WTC11 (cell line): ENCODE results near the gene ZCCHC8. TPM values are rescaled to one million over a fixed set of nuclear protein-coding genes. Genes with fewer than 3 reads are reported as not detected.

Source experiments
- ATAC-seq: fragments of 200-7000 bp; cut with Tn5 transposase; 2 replicates; pipeline ENCODE4 v1.10.0; 2021; ENCODE audit warnings: mild to moderate bottlenecking, moderate library complexity
- CTCF ChIA-PET: fragments of 300-600 bp; sonication (Branson Sonifier 250); formaldehyde crosslinking; loops from one replicate; lab custom pipeline; 2021; ENCODE audit warnings: antibody characterized with exemption; lab: Charles Lee
- POLR2A ChIA-PET: fragments of 350-600 bp; sonication (Branson Sonifier 250); formaldehyde crosslinking; loops from one replicate; lab custom pipeline; 2021; ENCODE audit warnings: antibody characterized with exemption; lab: Charles Lee
- DNase-seq: peaks from one replicate; pipeline ENCODE4 v3.0.0; 2021; ENCODE audit warnings: low spot score
- H3K27ac Mint-ChIP-seq: 2 replicates; pipeline ENCODE4 v1.8.0; 2021; ENCODE audit warnings: mixed read lengths
- H3K27me3 Mint-ChIP-seq: 2 replicates; pipeline ENCODE4 v1.8.0; 2021; ENCODE audit warnings: low read depth, mild to moderate bottlenecking, moderate library complexity, mixed read lengths
- H3K36me3 Mint-ChIP-seq: 2 replicates; pipeline ENCODE4 v1.8.0; 2021; ENCODE audit warnings: mixed read lengths
- H3K4me1 Mint-ChIP-seq: 2 replicates; pipeline ENCODE4 v1.8.0; 2022; ENCODE audit warnings: mixed read lengths
- H3K4me3 Mint-ChIP-seq: 2 replicates; pipeline ENCODE4 v1.8.0; 2021; ENCODE audit warnings: mild to moderate bottlenecking, moderate library complexity, mixed read lengths
- H3K9me3 Mint-ChIP-seq: 2 replicates; pipeline ENCODE4 v1.8.0; 2021; ENCODE audit warnings: mixed read lengths
- ATF2 ChIP-seq: sonication (generic); formaldehyde crosslinking; IDR thresholded peaks from 2 replicates; pipeline ENCODE4 v1.8.1; 2022; ENCODE audit warnings: low read depth, missing genetic modification reagents, borderline replicate concordance
- ATF6 ChIP-seq: sonication (generic); formaldehyde crosslinking; IDR thresholded peaks from 2 replicates; pipeline ENCODE4 v1.8.1; 2023; ENCODE audit warnings: mild to moderate bottlenecking, missing genetic modification reagents
- CBFB ChIP-seq: sonication (generic); formaldehyde crosslinking; IDR thresholded peaks from 2 replicates; pipeline ENCODE4 v1.8.1; 2022; ENCODE audit warnings: mild to moderate bottlenecking, low read depth, missing genetic modification reagents
- ELF4 ChIP-seq: sonication (generic); formaldehyde crosslinking; IDR thresholded peaks from 2 replicates; pipeline ENCODE4 v1.8.1; 2022; ENCODE audit warnings: low read depth, mild to moderate bottlenecking, moderate library complexity, missing genetic modification reagents
- EMX1 ChIP-seq: fragments of 250-450 bp; sonication (Bioruptor Pico); IDR thresholded peaks from 2 replicates; pipeline ENCODE4 v1.8.0; 2021; ENCODE audit warnings: mild to moderate bottlenecking
- ESRRA ChIP-seq: sonication (generic); formaldehyde crosslinking; IDR thresholded peaks from 2 replicates; pipeline ENCODE4 v1.8.1; 2022; ENCODE audit warnings: mild to moderate bottlenecking, missing genetic modification reagents, borderline replicate concordance
- ETV6 ChIP-seq: sonication (generic); formaldehyde crosslinking; IDR thresholded peaks from 2 replicates; pipeline ENCODE4 v1.8.1; 2022; ENCODE audit warnings: mild to moderate bottlenecking, missing genetic modification reagents
- FOXJ3 ChIP-seq: sonication (generic); formaldehyde crosslinking; IDR thresholded peaks from 2 replicates; pipeline ENCODE4 v1.9.0; 2021; ENCODE audit warnings: missing genetic modification reagents, mild to moderate bottlenecking, borderline replicate concordance
- HMGA2 ChIP-seq: fragments of 250-450 bp; sonication (Bioruptor Pico); IDR thresholded peaks from 2 replicates; pipeline ENCODE4 v1.4.0; 2021; ENCODE audit warnings: mild to moderate bottlenecking, moderate library complexity
- IRF2 ChIP-seq: sonication (generic); formaldehyde crosslinking; IDR thresholded peaks from 2 replicates; pipeline ENCODE4 v1.8.0; 2022; ENCODE audit warnings: low read depth, missing genetic modification reagents, borderline replicate concordance
- MXD4 ChIP-seq: fragments of 250-450 bp; sonication (Bioruptor Pico); IDR thresholded peaks from 2 replicates; pipeline ENCODE4 v1.8.0; 2021; ENCODE audit warnings: mild to moderate bottlenecking, moderate library complexity, borderline replicate concordance
- NFYB ChIP-seq: sonication (generic); formaldehyde crosslinking; conservative IDR thresholded peaks from 2 replicates; pipeline ENCODE4 v1.8.0; 2022; ENCODE audit warnings: low read depth, missing genetic modification reagents
- NR3C1 ChIP-seq: sonication (generic); formaldehyde crosslinking; conservative IDR thresholded peaks from 2 replicates; pipeline ENCODE4 v1.8.1; 2023; ENCODE audit warnings: low read depth, mild to moderate bottlenecking, missing genetic modification reagents
- TEAD4 ChIP-seq: sonication (generic); formaldehyde crosslinking; IDR thresholded peaks from 2 replicates; pipeline ENCODE4 v1.8.0; 2022; ENCODE audit warnings: mild to moderate bottlenecking, missing genetic modification reagents
- USF2 ChIP-seq: sonication (generic); formaldehyde crosslinking; IDR thresholded peaks from 2 replicates; pipeline ENCODE4 v1.8.1; 2023; ENCODE audit warnings: mild to moderate bottlenecking, missing genetic modification reagents, moderate library complexity
- ZMAT4 ChIP-seq: fragments of 250-450 bp; sonication (Bioruptor Pico); IDR thresholded peaks from 2 replicates; pipeline ENCODE4 v1.9.0; 2021; ENCODE audit warnings: mild to moderate bottlenecking
- ZNF121 ChIP-seq: sonication (generic); formaldehyde crosslinking; IDR thresholded peaks from 2 replicates; pipeline ENCODE4 v1.8.0; 2023; ENCODE audit warnings: missing genetic modification reagents
- ZNF232 ChIP-seq: sonication (generic); formaldehyde crosslinking; IDR thresholded peaks from 2 replicates; pipeline ENCODE4 v1.8.0; 2022; ENCODE audit warnings: mild to moderate bottlenecking, missing genetic modification reagents
- ZNF317 ChIP-seq: sonication (generic); formaldehyde crosslinking; IDR thresholded peaks from 2 replicates; pipeline ENCODE4 v1.8.1; 2023; ENCODE audit warnings: low read depth, mild to moderate bottlenecking, moderate library complexity, missing genetic modification reagents, borderline replicate concordance
- total RNA-seq: library from RNA; stranded (reverse); gene quantifications from 3 replicates; pipeline ENCODE4 v1.2.3, GENCODE V29; 2021
- TF ChIP-seq, protein P1 (sequence below): sonication (generic); formaldehyde crosslinking; IDR thresholded peaks from 2 replicates; pipeline ENCODE4 v1.8.1; 2023; ENCODE audit warnings: mild to moderate bottlenecking, moderate library complexity, missing genetic modification reagents
- TF ChIP-seq, protein P2 (sequence below): fragments of 200-600 bp; IDR thresholded peaks from 2 replicates; pipeline ENCODE4 v1.8.0; 2022; ENCODE audit warnings: antibody characterized with exemption
- TF ChIP-seq, protein P3 (sequence below): sonication (generic); formaldehyde crosslinking; IDR thresholded peaks from 2 replicates; pipeline ENCODE4 v1.8.1; 2023; ENCODE audit warnings: mild to moderate bottlenecking, missing genetic modification reagents, moderate library complexity

Gene ZCCHC8
- total RNA-seq, 1 experiment from 2014 or later, result 28.4 TPM

GRCh38 chr12:122508163-122508562, 7.4 kb upstream of the ZCCHC8 start:
- ChIA-PET POLR2A (no interaction called here), CTCF (no interaction called here)
- DNase-seq (no peak), ATAC-seq (no peak)
- TF ChIP-seq ZNF232 (CRISPR knock-in tag) (no peak), TEAD4 (CRISPR knock-in tag) (no peak), ELF4 (no peak), MXD4 (no peak)
- Mint-ChIP-seq H3K27me3 (no peaks in the 10 kb centered on the region), H3K4me3 (no peak overlapping the region), H3K27ac (0 out of 2 replicates have a peak overlapping the region, but pooled peaks have one; percentile 36), H3K36me3 (peaks cover 86% of the 10 kb centered on the region), H3K4me1 (no peaks in the 10 kb centered on the region), H3K9me3 (no peaks in the 10 kb centered on the region)

GRCh38 chr12:122506393-122506938, 5.7 kb upstream of the ZCCHC8 start:
- DNase-seq (no peak), ATAC-seq (no peak)
- Mint-ChIP-seq H3K4me3 (no peak overlapping the region), H3K4me1 (peaks cover 5% of the 10 kb centered on the region; the same call in 1 of the 2 replicates), H3K9me3 (no peaks in the 10 kb centered on the region), H3K27me3 (no peaks in the 10 kb centered on the region), H3K36me3 (peaks cover 73% of the 10 kb centered on the region), H3K27ac (peak overlapping the region; percentile 21; the same call in 1 of the 2 replicates)
- no peak for TF ChIP-seq ATF6
- TF ChIP-seq, protein P1, sequence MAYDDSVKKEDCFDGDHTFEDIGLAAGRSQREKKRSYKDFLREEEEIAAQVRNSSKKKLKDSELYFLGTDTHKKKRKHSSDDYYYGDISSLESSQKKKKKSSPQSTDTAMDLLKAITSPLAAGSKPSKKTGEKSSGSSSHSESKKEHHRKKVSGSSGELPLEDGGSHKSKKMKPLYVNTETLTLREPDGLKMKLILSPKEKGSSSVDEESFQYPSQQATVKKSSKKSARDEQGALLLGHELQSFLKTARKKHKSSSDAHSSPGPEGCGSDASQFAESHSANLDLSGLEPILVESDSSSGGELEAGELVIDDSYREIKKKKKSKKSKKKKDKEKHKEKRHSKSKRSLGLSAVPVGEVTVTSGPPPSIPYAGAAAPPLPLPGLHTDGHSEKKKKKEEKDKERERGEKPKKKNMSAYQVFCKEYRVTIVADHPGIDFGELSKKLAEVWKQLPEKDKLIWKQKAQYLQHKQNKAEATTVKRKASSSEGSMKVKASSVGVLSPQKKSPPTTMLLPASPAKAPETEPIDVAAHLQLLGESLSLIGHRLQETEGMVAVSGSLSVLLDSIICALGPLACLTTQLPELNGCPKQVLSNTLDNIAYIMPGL, result no peak
- TF ChIP-seq NFYB (CRISPR knock-in tag), result no peak
- TF ChIP-seq, protein P2, sequence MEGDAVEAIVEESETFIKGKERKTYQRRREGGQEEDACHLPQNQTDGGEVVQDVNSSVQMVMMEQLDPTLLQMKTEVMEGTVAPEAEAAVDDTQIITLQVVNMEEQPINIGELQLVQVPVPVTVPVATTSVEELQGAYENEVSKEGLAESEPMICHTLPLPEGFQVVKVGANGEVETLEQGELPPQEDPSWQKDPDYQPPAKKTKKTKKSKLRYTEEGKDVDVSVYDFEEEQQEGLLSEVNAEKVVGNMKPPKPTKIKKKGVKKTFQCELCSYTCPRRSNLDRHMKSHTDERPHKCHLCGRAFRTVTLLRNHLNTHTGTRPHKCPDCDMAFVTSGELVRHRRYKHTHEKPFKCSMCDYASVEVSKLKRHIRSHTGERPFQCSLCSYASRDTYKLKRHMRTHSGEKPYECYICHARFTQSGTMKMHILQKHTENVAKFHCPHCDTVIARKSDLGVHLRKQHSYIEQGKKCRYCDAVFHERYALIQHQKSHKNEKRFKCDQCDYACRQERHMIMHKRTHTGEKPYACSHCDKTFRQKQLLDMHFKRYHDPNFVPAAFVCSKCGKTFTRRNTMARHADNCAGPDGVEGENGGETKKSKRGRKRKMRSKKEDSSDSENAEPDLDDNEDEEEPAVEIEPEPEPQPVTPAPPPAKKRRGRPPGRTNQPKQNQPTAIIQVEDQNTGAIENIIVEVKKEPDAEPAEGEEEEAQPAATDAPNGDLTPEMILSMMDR, result no peak
- TF ChIP-seq, protein P3, sequence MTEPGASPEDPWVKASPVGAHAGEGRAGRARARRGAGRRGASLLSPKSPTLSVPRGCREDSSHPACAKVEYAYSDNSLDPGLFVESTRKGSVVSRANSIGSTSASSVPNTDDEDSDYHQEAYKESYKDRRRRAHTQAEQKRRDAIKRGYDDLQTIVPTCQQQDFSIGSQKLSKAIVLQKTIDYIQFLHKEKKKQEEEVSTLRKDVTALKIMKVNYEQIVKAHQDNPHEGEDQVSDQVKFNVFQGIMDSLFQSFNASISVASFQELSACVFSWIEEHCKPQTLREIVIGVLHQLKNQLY (CRISPR knock-in tag), result no peak
- TF ChIP-seq IRF2 (CRISPR knock-in tag), result no peak
- no peak for TF ChIP-seq ZMAT4 (CRISPR knock-in tag)
- no peak for TF ChIP-seq USF2 (CRISPR knock-in tag)
- no peak for TF ChIP-seq ZNF317 (CRISPR knock-in tag)
- TF ChIP-seq CBFB (CRISPR knock-in tag), result no peak
- TF ChIP-seq ZNF121 (CRISPR knock-in tag), result no peak
- no peak for TF ChIP-seq MXD4
- TF ChIP-seq ATF2, result no peak
- TF ChIP-seq NR3C1 (CRISPR knock-in tag), result no peak
- no peak for TF ChIP-seq ESRRA (CRISPR knock-in tag)
- TF ChIP-seq ETV6, result no peak
- no peak for TF ChIP-seq HMGA2 (CRISPR knock-in tag)
- no peak for TF ChIP-seq FOXJ3 (CRISPR knock-in tag)
- no peak for TF ChIP-seq EMX1 (CRISPR knock-in tag)
- POLR2A ChIA-PET, result no interaction called here
- CTCF ChIA-PET, result no interaction called here
